Lower leg skin (tissue), 4 donors: ENCODE results near the gene ZDHHC13. TPM values are rescaled to one million over a fixed set of nuclear protein-coding genes. Genes with fewer than 3 reads are reported as not detected.

ENCODE experiments used
- DNase-seq, 2 donors: peaks; one replicate each; pipeline ENCODE4 v3.0.0-alpha.2; 2019; ENCODE audit warnings: low spot score in 2 of 2
- H3K4me3 ChIP-seq: fragments of 200-600 bp; sonication (generic); 2 replicates; pipeline ENCODE4 v1.5.1; 2017; ENCODE audit warnings: mild to moderate bottlenecking, low read depth; ENCODE audit not compliant: poor library complexity, severe bottlenecking
- CTCF ChIP-seq, 3 donors: fragments of 450-650 bp; IDR thresholded peaks; one replicate each; pipeline ENCODE4 v1.5.1; 2016; ENCODE audit warnings: antibody characterized with exemption in 3 of 3, mild to moderate bottlenecking in 3 of 3, moderate library complexity in 2 of 3
- POLR2A ChIP-seq, 2 donors: fragments of 450-650 bp; IDR thresholded peaks; one replicate each; pipeline ENCODE4 v1.6.1; 2016 to 2017; ENCODE audit warnings: antibody characterized with exemption in 2 of 2, mild to moderate bottlenecking in 1 of 2, moderate library complexity in 1 of 2
- WGBS, 2 donors: methylation state at CpG; one replicate each; pipeline ENCODE4 v1.1.5; 2018; 5-methylcytosine and 5-hydroxymethylcytosine counted together
- intact Hi-C: fragments of 100-400 bp; cut with DNase I; formaldehyde crosslinking; loops from one replicate; pipeline ENCODE4 v1.15.0; 2023; ENCODE audit warnings: low total_unique reads
- total RNA-seq, 4 donors: library from RNA; depleted of rRNA; stranded (reverse); fragments of >200 nt; gene quantifications; one replicate each; pipeline ENCODE4 v1.1.0, GENCODE V29; 2016

Gene ZDHHC13
- total RNA-seq, 4 donors from 2014 or later = 23.2 to 50.5 (median 37.2) TPM

GRCh38 chr11:19084661-19085315, 32.2 kb upstream of the ZDHHC13 start:
- intact Hi-C loops = no loop called here
- 52 to 53% methylated on average over 5 of the region's 5 CpGs for WGBS, 2 donors
- TF ChIP-seq POLR2A (IDR thresholded peaks at IDR 0.05) (no peak), CTCF (IDR thresholded peaks at IDR 0.05) (no peak)
- no peak for DNase-seq
- H3K4me3 ChIP-seq = no peak overlapping the region

- intact Hi-C loops = no loop called here
- WGBS, 2 donors = 80 to 82% methylated on average over 8 of the region's 8 CpGs
- no peak overlapping the region for H3K4me3 ChIP-seq
- no peak for DNase-seq
- TF ChIP-seq CTCF (IDR thresholded peaks at IDR 0.05) (no peak), POLR2A (IDR thresholded peaks at IDR 0.05) (no peak)
Measured at GRCh38 chr11:19087658-19088057, 29.3 kb upstream of the ZDHHC13 start.

GRCh38 chr11:19088791-19089190, 28.2 kb upstream of the ZDHHC13 start:
- TF ChIP-seq POLR2A (IDR thresholded peaks at IDR 0.05) (no peak), CTCF (IDR thresholded peaks at IDR 0.05) (no peak)
- intact Hi-C loops = no loop called here
- no peak for DNase-seq
- WGBS, 2 donors = 80 to 88% methylated on average over 4 of the region's 4 CpGs
- no peak overlapping the region for H3K4me3 ChIP-seq

- DNase-seq = no peak
- WGBS, 2 donors = 85 to 96% methylated on average over 5 of the region's 5 CpGs
- H3K4me3 ChIP-seq = no peak overlapping the region
- intact Hi-C loops = no loop called here
- TF ChIP-seq CTCF (IDR thresholded peaks at IDR 0.05) (no peak), POLR2A (IDR thresholded peaks at IDR 0.05) (no peak)
Measured at GRCh38 chr11:19089421-19089820, 27.5 kb upstream of the ZDHHC13 start.

GRCh38 chr11:19091366-19091765, 25.6 kb upstream of the ZDHHC13 start:
- 69 to 76% methylated on average over 1 of the region's 1 CpG for WGBS, 2 donors
- DNase-seq = no peak
- intact Hi-C loops = no loop called here
- TF ChIP-seq POLR2A (IDR thresholded peaks at IDR 0.05) (no peak), CTCF (IDR thresholded peaks at IDR 0.05) (no peak)
- no peak overlapping the region for H3K4me3 ChIP-seq

GRCh38 chr11:19092342-19092741, 24.6 kb upstream of the ZDHHC13 start:
- 79 to 81% methylated on average over 3 of the region's 3 CpGs for WGBS, 2 donors
- no peak for DNase-seq
- no peak overlapping the region for H3K4me3 ChIP-seq
- TF ChIP-seq POLR2A (IDR thresholded peaks at IDR 0.05) = no peak
- no peak for TF ChIP-seq CTCF (IDR thresholded peaks at IDR 0.05)
- intact Hi-C loops = no loop called here
